SK-N-SH (cell line): ENCODE data around the gene PFN1. TPM values are rescaled to one million over a fixed set of nuclear protein-coding genes. Genes with fewer than 3 reads are reported as not detected.

ENCODE experiments used
- CTCF ChIA-PET: fragments of 300-600, 350-600 bp; formaldehyde crosslinking; extraction: SDS; loops from one replicate; lab custom pipeline; 2021; lab: Yijun Ruan, JAX
- POLR2A ChIA-PET: fragments of 350-600 bp; sonication (Branson Sonifier 250); formaldehyde crosslinking; extraction: SDS; loops from one replicate; lab custom pipeline; 2020; ENCODE audit warnings: antibody characterized with exemption, inconsistent platforms; lab: Yijun Ruan, JAX
- DNase-seq: peaks from one replicate; pipeline ENCODE4 v3.0.0; 2012
- H2AFZ ChIP-seq: fragments of 200-600 bp; sonication (generic); 2 replicates; pipeline ENCODE4 v1.8.1; 2016; ENCODE audit warnings: antibody characterized with exemption, mild to moderate bottlenecking, low read depth
- H3F3A ChIP-seq: fragments of 200-600 bp; sonication (generic); replicated peaks from 2 replicates; pipeline ENCODE3; 2016; ENCODE audit warnings: antibody characterized with exemption, mild to moderate bottlenecking; ENCODE audit not compliant: insufficient read depth
- H3K27ac ChIP-seq, 2 experiments: fragments of 200-500 bp in 1 of 2; fragments of 200-600 bp in 1 of 2; sonication (Bioruptor generic) in 1 of 2; sonication (generic), shearing (Covaris generic) in 1 of 2; 2 replicates each; pipeline versions ENCODE4 v1.5.1 to v1.6.1; 2014 to 2016; ENCODE audit warnings: low read depth in 2 of 2, inconsistent platforms in 1 of 2, low read length in 1 of 2, mild to moderate bottlenecking in 1 of 2, mixed read lengths in 1 of 2
- H3K27me3 ChIP-seq: fragments of 200-600 bp; sonication (generic), shearing (Covaris generic); 2 replicates; pipeline ENCODE4 v1.6.1; 2016; ENCODE audit warnings: mixed run types; ENCODE audit not compliant: insufficient read depth
- H3K36me3 ChIP-seq, 2 experiments: fragments of 200-500 bp in 1 of 2; fragments of 200-600 bp in 1 of 2; sonication (Bioruptor generic) in 1 of 2; sonication (generic) in 1 of 2; replicated peaks in 1 of 2; 2 replicates each; pipeline versions ENCODE3 to v1.5.1; 2014 to 2016; ENCODE audit warnings: low read length in 1 of 2, mild to moderate bottlenecking in 1 of 2; ENCODE audit not compliant: insufficient read depth in 2 of 2, control insufficient read depth in 1 of 2
- H3K4me1 ChIP-seq, 2 experiments: fragments of 200-500 bp in 1 of 2; fragments of 200-600 bp in 1 of 2; sonication (Bioruptor generic) in 1 of 2; sonication (generic), shearing (Covaris generic) in 1 of 2; 2 replicates each; pipeline versions ENCODE4 v1.5.1 to v1.6.1; 2014 to 2016; ENCODE audit warnings: low read depth in 1 of 2, low read length in 1 of 2, mixed run types in 1 of 2; ENCODE audit not compliant: insufficient read depth in 2 of 2, control insufficient read depth in 1 of 2
- H3K4me2 ChIP-seq: fragments of 200-600 bp; sonication (generic), shearing (Covaris generic); 2 replicates; pipeline ENCODE4 v1.6.1; 2017; ENCODE audit warnings: mixed run types
- H3K4me3 ChIP-seq, 2 experiments: fragments of 200-500 bp in 1 of 2; fragments of 200-600 bp in 1 of 2; sonication (Bioruptor generic) in 1 of 2; sonication (generic), shearing (Covaris generic) in 1 of 2; 2 replicates each; pipeline versions ENCODE4 v1.5.1 to v1.8.1; 2014 to 2016; ENCODE audit warnings: low read depth in 2 of 2, inconsistent platforms in 1 of 2, low read length in 1 of 2, mild to moderate bottlenecking in 1 of 2, mixed read lengths in 1 of 2, moderate library complexity in 1 of 2
- H3K79me2 ChIP-seq: fragments of 200-600 bp; sonication (generic); 2 replicates; pipeline ENCODE4 v1.8.1; 2017; ENCODE audit warnings: mild to moderate bottlenecking; ENCODE audit not compliant: insufficient read depth
- H3K9ac ChIP-seq: fragments of 200-600 bp; sonication (generic); 2 replicates; pipeline ENCODE4 v1.6.1; 2017; ENCODE audit warnings: mixed run types
- H3K9me2 ChIP-seq: fragments of 200-600 bp; sonication (generic); 2 replicates; pipeline ENCODE4 v1.6.1; 2017; ENCODE audit warnings: mixed run types
- H3K9me3 ChIP-seq: fragments of 200-600 bp; sonication (generic); 2 replicates; pipeline ENCODE4 v1.6.1; 2017; ENCODE audit warnings: mixed run types, mild to moderate bottlenecking, moderate library complexity
- H4K20me1 ChIP-seq: fragments of 200-600 bp; sonication (generic); 2 replicates; pipeline ENCODE4 v1.6.1; 2017; ENCODE audit warnings: mild to moderate bottlenecking, mixed run types; ENCODE audit not compliant: insufficient read depth
- ELF1 ChIP-seq: IDR thresholded peaks from 2 replicates; pipeline ENCODE4 v1.4.0; 2012
- EP300 ChIP-seq, 2 experiments: IDR thresholded peaks; 2 replicates each; pipeline versions ENCODE4 v1.4.0 to v1.6.1; 2012; ENCODE audit warnings: borderline replicate concordance in 1 of 2, low read depth in 1 of 2, low read length in 1 of 2
- FOSL2 ChIP-seq: IDR thresholded peaks from 2 replicates; pipeline ENCODE4 v1.4.0; 2012; ENCODE audit warnings: low read depth, mild to moderate bottlenecking, moderate library complexity, borderline replicate concordance
- FOXM1 ChIP-seq: IDR thresholded peaks from 2 replicates; pipeline ENCODE4 v1.4.0; 2012; ENCODE audit warnings: low read depth, mild to moderate bottlenecking
- GABPA ChIP-seq: IDR thresholded peaks from 2 replicates; pipeline ENCODE4 v1.4.0; 2012; ENCODE audit warnings: low read depth, mild to moderate bottlenecking
- JUND ChIP-seq: IDR thresholded peaks from 2 replicates; pipeline ENCODE4 v1.4.0; 2012
- MXI1 ChIP-seq: IDR thresholded peaks from 2 replicates; pipeline ENCODE4 v1.6.1; 2012; ENCODE audit warnings: mild to moderate bottlenecking, low read depth, low read length, improper control_type of control experiment
- RAD21 ChIP-seq: IDR thresholded peaks from 2 replicates; pipeline ENCODE4 v1.6.1; 2012; ENCODE audit warnings: mild to moderate bottlenecking, low read length
- RCOR1 ChIP-seq: fragments of 150-350 bp; IDR thresholded peaks from 2 replicates; pipeline ENCODE4 v1.6.1; 2017; ENCODE audit warnings: antibody characterized with exemption, low read length
- RXRA ChIP-seq: IDR thresholded peaks from 2 replicates; pipeline ENCODE4 v1.4.0; 2012; ENCODE audit warnings: low read depth, mild to moderate bottlenecking, borderline replicate concordance
- YY1 ChIP-seq: IDR thresholded peaks from 2 replicates; pipeline ENCODE4 v1.4.0; 2012; ENCODE audit warnings: low read depth, mild to moderate bottlenecking
- WGBS: methylation state at CpG from one replicate; pipeline ENCODE4 v1.1.6; 2017; ENCODE audit warnings: low lambda C conversion rate; 5-methylcytosine and 5-hydroxymethylcytosine counted together
- polyA plus RNA-seq, 3 experiments: library from polyadenylated mRNA; depleted of rRNA; stranded (reverse); fragments of >200 nt; gene quantifications; 2 replicates each; pipeline ENCODE4 v1.2.3, GENCODE V29; 2012
- TF ChIP-seq, protein P1 (sequence below): fragments of 200-600 bp; sonication (generic); IDR thresholded peaks from 2 replicates; pipeline ENCODE4 v1.6.1; 2017; ENCODE audit warnings: antibody characterized with exemption, mild to moderate bottlenecking, moderate library complexity
- TF ChIP-seq, protein P2 (sequence below): IDR thresholded peaks from 2 replicates; pipeline ENCODE4; 2012
- TF ChIP-seq, protein P3 (sequence below): fragments of 150-350 bp; IDR thresholded peaks from 2 replicates; pipeline ENCODE4 v1.6.1; 2016; ENCODE audit warnings: mild to moderate bottlenecking, low read depth, low read length
- TF ChIP-seq, protein P4 (sequence below): IDR thresholded peaks from 2 replicates; pipeline ENCODE4 v1.6.1; 2012; ENCODE audit warnings: mild to moderate bottlenecking, low read depth, low read length, moderate library complexity
- TF ChIP-seq, protein P5 (sequence below): IDR thresholded peaks from 2 replicates; pipeline ENCODE4 v1.4.0; 2012; ENCODE audit warnings: low read depth, borderline replicate concordance

The PFN1 gene
- polyA plus RNA-seq, 1 of the 3 experiments (the other 2 are of a cell fraction): 2,484 TPM

DNA sequence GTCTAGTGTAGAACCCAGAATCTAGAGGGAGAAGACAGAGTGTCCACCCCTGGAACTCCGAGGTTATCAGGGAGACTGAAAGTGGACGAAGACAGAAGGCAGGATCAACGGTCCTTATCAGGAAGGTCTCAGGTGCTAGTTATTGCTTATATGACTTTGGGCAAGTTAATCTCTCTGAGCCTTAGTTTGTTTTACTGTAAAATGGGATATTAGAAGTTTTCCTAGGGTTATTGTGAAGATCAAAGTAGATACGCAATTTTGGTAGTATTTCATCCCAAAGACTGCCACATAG is 7.1 kb downstream of the PFN1 start:
- Histone ChIP-seq H3K79me2 (peaks cover 75% of the 10 kb centered on the region), H3K27ac (peak overlapping the region; percentile 94 to 98), H3K4me2 (peak overlapping the region; percentile 97), H3F3A (peaks cover 55% of the 10 kb centered on the region), H3K9ac (peak overlapping the region; percentile 83), H3K4me3 (peak overlapping the region; percentile 80 to 86), H3K36me3 (peaks cover 32 to 46% of the 10 kb centered on the region in 2 experiments), H2AFZ (no peak overlapping the region), H4K20me1 (peaks cover 32% of the 10 kb centered on the region), H3K4me1 (peaks cover 23 to 40% of the 10 kb centered on the region in 2 experiments), H3K9me2 (no peaks in the 10 kb centered on the region), H3K27me3 (no peaks in the 10 kb centered on the region), H3K9me3 (no peaks in the 10 kb centered on the region)
- DNase-seq: no peak
- no peak for TF ChIP-seq FOXM1
- TF ChIP-seq RXRA: no peak
- TF ChIP-seq JUND: no peak
- TF ChIP-seq, protein P1, sequence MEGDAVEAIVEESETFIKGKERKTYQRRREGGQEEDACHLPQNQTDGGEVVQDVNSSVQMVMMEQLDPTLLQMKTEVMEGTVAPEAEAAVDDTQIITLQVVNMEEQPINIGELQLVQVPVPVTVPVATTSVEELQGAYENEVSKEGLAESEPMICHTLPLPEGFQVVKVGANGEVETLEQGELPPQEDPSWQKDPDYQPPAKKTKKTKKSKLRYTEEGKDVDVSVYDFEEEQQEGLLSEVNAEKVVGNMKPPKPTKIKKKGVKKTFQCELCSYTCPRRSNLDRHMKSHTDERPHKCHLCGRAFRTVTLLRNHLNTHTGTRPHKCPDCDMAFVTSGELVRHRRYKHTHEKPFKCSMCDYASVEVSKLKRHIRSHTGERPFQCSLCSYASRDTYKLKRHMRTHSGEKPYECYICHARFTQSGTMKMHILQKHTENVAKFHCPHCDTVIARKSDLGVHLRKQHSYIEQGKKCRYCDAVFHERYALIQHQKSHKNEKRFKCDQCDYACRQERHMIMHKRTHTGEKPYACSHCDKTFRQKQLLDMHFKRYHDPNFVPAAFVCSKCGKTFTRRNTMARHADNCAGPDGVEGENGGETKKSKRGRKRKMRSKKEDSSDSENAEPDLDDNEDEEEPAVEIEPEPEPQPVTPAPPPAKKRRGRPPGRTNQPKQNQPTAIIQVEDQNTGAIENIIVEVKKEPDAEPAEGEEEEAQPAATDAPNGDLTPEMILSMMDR: no peak
- TF ChIP-seq, protein P2, sequence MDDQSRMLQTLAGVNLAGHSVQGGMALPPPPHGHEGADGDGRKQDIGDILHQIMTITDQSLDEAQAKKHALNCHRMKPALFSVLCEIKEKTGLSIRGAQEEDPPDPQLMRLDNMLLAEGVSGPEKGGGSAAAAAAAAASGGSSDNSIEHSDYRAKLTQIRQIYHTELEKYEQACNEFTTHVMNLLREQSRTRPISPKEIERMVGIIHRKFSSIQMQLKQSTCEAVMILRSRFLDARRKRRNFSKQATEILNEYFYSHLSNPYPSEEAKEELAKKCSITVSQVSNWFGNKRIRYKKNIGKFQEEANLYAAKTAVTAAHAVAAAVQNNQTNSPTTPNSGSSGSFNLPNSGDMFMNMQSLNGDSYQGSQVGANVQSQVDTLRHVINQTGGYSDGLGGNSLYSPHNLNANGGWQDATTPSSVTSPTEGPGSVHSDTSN: no peak
- TF ChIP-seq FOSL2: no peak
- TF ChIP-seq, protein P3, sequence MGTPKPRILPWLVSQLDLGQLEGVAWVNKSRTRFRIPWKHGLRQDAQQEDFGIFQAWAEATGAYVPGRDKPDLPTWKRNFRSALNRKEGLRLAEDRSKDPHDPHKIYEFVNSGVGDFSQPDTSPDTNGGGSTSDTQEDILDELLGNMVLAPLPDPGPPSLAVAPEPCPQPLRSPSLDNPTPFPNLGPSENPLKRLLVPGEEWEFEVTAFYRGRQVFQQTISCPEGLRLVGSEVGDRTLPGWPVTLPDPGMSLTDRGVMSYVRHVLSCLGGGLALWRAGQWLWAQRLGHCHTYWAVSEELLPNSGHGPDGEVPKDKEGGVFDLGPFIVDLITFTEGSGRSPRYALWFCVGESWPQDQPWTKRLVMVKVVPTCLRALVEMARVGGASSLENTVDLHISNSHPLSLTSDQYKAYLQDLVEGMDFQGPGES: no peak
- TF ChIP-seq EP300 (IDR thresholded peaks at IDR 0.05; ENCODE audit: borderline replicate concordance in 1 of 2, low read depth in 1 of 2, low read length in 1 of 2): no peak
- no peak for TF ChIP-seq RAD21
- TF ChIP-seq RCOR1: no peak
- no peak for TF ChIP-seq MXI1
- WGBS: 25% methylated on average over 4 of the region's 4 CpGs
- ChIA-PET CTCF (interaction anchor here (1.5 to 3.9 kb wide), 2 partner anchors 32 to 46 kb away, joined by 4 to 29 read pairs; partner anchors contain the start of gene CAMTA2), POLR2A (interaction anchor here (2.0 kb wide), 1 partner anchor 11 kb away, joined by 16 read pairs; the partner anchor contains the start of gene ENO3)

DNA sequence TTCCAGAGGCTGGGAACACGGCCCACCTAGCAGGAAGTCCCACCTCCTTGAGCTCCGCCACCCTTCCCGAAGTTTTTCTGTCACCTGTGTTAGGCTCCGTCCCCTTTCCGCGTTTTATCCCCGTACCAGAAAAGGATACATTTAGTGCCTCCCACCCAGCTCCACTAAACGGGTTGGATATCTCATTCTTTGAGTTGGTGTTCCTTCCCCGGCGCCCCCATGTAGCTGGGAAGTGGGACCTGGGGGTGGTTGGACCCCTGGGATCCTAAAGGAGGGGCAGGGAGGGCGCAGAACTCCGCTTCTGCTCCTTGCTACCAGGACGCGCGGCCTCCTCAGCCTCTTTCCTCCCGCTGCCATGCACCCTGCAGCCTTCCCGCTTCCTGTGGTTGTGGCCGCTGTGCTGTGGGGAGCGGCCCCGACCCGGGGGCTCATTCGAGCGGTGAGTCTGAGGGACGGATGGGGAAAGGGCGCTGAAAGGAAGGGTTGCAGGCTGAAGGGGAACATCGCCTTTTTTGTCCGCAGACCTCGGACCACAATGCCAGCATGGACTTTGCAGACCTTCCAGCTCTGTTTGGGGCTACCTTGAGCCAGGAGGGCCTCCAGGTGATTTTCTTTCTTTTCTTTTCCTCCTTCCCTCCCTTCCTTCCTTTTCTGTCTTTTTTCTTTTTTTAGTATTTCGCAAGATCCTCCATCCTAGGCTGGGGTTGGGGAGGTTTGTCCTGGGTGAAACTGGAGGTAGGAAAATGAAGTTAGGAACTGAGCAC is 7.6 kb downstream of the PFN1 start:
- Histone ChIP-seq H2AFZ (peak overlapping the region; percentile 74), H3K9me2 (no peaks in the 10 kb centered on the region), H4K20me1 (peaks cover 27% of the 10 kb centered on the region), H3F3A (peaks cover 49% of the 10 kb centered on the region), H3K4me2 (peak overlapping the region; percentile 97), H3K27me3 (no peaks in the 10 kb centered on the region), H3K36me3 (peaks cover 30 to 43% of the 10 kb centered on the region in 2 experiments), H3K79me2 (peaks cover 70% of the 10 kb centered on the region), H3K4me1 (peaks cover 22 to 34% of the 10 kb centered on the region in 2 experiments), H3K4me3 (peak overlapping the region; percentile 80 to 86), H3K9me3 (no peaks in the 10 kb centered on the region), H3K27ac (peak overlapping the region; percentile 94 to 98), H3K9ac (peak overlapping the region; percentile 83)
- DNase-seq: peak; percentile 85
- ChIA-PET CTCF (interaction anchor here (1.0 to 3.9 kb wide), 7 partner anchors 8 to 121 kb away, joined by 3 to 29 read pairs (median 3); partner anchors contain the start of genes CHRNE, PFN1 and SPAG7), POLR2A (interaction anchor here (0.8 to 2.0 kb wide), 4 partner anchors 11 to 40 kb away, joined by 3 to 35 read pairs (median 17); partner anchors contain the start of genes ENO3 and SPAG7)
- WGBS: under 1% methylated on average over 27 of the region's 29 CpGs
- TF ChIP-seq YY1 (no peak), ELF1 (peak; percentile 60), GABPA (peak; percentile 89)
- TF ChIP-seq, protein P4, sequence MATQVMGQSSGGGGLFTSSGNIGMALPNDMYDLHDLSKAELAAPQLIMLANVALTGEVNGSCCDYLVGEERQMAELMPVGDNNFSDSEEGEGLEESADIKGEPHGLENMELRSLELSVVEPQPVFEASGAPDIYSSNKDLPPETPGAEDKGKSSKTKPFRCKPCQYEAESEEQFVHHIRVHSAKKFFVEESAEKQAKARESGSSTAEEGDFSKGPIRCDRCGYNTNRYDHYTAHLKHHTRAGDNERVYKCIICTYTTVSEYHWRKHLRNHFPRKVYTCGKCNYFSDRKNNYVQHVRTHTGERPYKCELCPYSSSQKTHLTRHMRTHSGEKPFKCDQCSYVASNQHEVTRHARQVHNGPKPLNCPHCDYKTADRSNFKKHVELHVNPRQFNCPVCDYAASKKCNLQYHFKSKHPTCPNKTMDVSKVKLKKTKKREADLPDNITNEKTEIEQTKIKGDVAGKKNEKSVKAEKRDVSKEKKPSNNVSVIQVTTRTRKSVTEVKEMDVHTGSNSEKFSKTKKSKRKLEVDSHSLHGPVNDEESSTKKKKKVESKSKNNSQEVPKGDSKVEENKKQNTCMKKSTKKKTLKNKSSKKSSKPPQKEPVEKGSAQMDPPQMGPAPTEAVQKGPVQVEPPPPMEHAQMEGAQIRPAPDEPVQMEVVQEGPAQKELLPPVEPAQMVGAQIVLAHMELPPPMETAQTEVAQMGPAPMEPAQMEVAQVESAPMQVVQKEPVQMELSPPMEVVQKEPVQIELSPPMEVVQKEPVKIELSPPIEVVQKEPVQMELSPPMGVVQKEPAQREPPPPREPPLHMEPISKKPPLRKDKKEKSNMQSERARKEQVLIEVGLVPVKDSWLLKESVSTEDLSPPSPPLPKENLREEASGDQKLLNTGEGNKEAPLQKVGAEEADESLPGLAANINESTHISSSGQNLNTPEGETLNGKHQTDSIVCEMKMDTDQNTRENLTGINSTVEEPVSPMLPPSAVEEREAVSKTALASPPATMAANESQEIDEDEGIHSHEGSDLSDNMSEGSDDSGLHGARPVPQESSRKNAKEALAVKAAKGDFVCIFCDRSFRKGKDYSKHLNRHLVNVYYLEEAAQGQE: no peak
- TF ChIP-seq, protein P5, sequence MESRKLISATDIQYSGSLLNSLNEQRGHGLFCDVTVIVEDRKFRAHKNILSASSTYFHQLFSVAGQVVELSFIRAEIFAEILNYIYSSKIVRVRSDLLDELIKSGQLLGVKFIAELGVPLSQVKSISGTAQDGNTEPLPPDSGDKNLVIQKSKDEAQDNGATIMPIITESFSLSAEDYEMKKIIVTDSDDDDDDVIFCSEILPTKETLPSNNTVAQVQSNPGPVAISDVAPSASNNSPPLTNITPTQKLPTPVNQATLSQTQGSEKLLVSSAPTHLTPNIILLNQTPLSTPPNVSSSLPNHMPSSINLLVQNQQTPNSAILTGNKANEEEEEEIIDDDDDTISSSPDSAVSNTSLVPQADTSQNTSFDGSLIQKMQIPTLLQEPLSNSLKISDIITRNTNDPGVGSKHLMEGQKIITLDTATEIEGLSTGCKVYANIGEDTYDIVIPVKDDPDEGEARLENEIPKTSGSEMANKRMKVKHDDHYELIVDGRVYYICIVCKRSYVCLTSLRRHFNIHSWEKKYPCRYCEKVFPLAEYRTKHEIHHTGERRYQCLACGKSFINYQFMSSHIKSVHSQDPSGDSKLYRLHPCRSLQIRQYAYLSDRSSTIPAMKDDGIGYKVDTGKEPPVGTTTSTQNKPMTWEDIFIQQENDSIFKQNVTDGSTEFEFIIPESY: no peak
